Fibroblast of skin of scalp (primary cell): ENCODE results near the gene FAU. TPM values are rescaled to one million over a fixed set of nuclear protein-coding genes. Genes with fewer than 3 reads are reported as not detected.
"Not testable (repeated sequence)": the region's sequence is repeated elsewhere in the genome, so short reads cannot be mapped to it uniquely, and the experiment has no call there.

Experiments used
- DNase-seq: peaks from one replicate; pipeline ENCODE4 v3.0.0-alpha.2; 2013
- polyA plus RNA-seq, 2 experiments: library from polyadenylated mRNA; unstranded; fragments of 120-200 nt; gene quantifications; one replicate each; pipeline ENCODE4 v1.2.1, GENCODE V29; 2013; ENCODE audit not compliant: insufficient read length in 2 of 2

Gene FAU
- 689 TPM for polyA plus RNA-seq (2013, experiment 1 of 2; ENCODE audit: insufficient read length)
- polyA plus RNA-seq (2013, experiment 2 of 2; ENCODE audit: insufficient read length), result 640 TPM

- peak; percentile 95 for DNase-seq
Measured at GRCh38 chr11:65121865-65122696, at the start of gene FAU, which contains the start of gene MRPL49. FAU (minus strand) TSS chr11:65122134; CDS start chr11:65121813, 321 bp downstream. MRPL49 (plus strand) TSS chr11:65122321; CDS start chr11:65122347, 26 bp downstream.

GRCh38 chr11:65170058-65170534 lies 48.2 kb upstream of the FAU start, which contains the start of gene SPDYC:
SPDYC (plus strand) TSS chr11:65170233; CDS start chr11:65171358, 1,125 bp downstream.
- no peak for DNase-seq

DNA sequence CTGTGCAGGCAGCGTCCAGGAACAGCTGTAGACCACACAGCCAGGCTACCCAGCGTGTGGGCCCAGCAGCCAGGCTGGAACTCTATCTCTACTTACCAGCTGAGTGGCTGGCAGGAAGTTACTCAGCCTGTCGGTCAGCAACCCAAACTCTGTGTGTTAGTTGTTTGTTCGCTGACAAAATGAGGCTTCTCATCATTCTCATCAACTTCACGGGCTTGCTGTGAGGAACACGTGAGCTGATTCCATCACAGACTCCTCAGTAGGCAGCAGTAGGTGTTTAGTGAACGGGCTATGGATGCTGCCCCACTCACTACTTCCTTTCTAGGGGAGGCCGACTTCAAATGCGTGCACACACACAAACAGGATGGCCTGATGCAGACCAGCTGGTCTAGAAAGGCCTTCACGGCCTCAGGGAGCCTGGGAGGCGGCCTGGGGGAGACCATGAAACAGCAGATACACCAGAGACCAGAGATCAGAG lies 47.3 kb upstream of the FAU start:
- DNase-seq, result peak; percentile 38

DNA sequence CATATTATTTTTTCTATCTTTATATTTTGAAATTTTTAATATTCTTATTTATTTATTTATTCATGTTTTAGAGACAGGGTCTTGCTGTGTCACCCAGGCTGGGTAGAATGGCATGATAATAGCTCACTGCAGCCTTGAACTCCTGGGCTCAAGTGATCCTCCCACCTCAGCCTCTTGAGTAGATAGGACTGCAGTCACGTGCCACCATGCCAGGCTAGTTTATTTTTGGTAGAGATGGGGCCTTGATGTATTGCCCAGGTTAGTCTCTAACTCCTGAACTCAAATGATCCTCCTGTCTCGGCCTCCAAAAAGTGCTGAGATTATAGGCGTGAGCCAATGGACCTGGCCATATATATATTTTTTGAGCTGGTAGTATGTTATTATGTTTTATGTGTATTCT lies 45.7 kb upstream of the FAU start:
- DNase-seq, result no peak

DNA sequence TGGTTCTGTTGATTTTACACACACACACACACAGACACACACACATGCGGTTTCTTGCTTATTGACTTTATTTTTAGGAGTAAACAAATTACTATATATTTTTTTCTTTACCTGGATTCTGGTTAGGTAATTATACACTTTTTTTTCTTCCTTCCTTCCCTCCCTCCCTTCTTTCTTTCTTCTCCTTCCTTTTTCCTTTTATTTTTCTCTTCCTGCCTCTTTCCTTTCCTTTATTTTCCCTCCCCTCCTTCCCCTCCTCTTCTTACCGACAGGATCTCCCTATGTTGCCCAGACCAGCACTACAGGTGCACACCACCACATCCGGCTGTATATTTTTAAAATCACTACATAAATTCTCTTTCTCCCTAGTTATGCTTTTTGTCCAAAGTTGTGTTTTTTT lies 45.0 kb upstream of the FAU start:
- no peak for DNase-seq

DNA sequence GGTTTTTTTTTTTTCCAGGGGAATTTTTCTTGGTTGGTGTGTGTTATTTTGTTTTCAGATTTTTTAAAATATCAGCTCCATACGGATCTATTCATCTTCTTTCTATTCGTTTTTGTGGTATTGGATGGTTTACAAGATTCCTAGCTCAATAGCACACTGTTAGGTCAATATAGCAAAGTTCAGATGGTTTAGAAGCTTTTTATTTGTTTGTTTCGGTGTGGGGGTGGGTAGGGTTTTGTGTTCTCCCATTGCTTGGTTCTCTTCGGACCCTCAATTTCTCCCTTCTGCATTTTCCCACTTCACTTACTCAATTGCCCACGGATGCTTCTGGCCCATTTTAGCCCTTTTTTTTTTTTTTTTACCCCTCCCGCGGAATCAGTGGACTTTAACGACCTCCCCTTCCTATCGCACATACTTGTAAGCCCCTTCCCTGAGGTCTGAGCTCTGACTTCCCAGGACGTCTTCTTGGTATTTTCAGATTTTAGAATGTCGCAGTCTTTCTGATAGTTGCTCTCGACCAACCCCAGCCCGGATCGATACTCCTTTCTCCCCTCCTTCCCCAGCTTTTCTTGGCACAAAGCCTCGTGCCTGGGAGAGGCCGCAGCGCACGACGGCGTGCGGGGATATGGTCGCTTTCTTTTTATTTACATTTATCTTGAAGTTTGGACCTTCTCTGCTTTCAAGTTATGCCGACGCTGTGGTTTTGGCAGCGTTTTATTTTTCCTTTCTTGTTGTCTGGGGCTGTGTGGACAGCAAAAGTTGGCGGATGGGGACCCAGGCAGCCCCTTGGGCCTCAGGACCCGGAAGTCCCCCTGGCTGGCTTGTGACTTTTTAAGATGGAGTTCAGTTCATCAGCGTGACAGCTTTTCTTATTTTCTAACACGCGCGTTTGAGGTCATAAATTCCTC lies 43.7 kb upstream of the FAU start:
- no peak for DNase-seq

DNA sequence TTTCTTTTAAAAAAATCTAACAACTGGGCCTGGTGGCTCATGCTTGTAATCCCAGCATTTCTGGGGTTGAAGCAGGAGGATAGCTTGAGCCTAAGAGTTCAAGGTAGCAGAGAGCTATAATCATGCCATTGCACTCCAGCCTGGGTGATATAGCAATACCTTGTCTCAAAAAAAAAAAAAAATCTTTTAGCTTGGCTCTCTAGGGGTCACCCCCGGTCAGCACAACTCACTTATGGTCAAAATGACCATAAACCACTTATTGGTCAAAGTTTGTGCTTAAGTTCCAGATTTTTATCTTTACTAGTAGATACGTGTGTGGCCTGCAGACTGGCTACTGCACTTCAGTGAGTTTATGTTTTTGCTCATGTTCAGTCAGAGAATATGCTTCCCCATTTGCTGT lies 41.8 kb upstream of the FAU start:
- DNase-seq, result no peak

- DNase-seq, result no peak
Measured at GRCh38 chr11:65160643-65161042, 38.7 kb upstream of the FAU start.

GRCh38 chr11:65159012-65159411 lies 37.1 kb upstream of the FAU start:
- DNase-seq, result no peak

GRCh38 chr11:65157336-65157735 lies 35.4 kb upstream of the FAU start:
- no peak for DNase-seq

DNA sequence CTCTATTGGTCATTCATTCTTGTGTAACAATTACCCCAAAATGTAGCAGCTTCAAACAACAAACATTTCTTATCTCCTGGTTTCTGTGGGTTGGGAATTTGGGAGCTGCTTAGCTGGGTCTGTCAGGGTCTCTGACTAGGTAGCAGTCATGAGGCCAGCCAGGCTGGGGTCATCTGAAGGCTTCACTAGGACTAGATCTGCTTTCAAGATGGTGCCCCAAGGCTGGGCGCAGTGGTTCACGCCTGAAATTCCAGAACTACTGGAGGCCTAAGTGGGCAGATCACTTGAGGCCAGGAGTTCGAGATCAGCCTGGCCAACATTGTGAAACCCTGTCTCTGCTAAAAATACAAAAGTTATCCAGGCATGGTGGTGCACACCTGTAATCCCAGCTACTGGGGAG lies 35.0 kb upstream of the FAU start:
- DNase-seq, result no peak

DNA sequence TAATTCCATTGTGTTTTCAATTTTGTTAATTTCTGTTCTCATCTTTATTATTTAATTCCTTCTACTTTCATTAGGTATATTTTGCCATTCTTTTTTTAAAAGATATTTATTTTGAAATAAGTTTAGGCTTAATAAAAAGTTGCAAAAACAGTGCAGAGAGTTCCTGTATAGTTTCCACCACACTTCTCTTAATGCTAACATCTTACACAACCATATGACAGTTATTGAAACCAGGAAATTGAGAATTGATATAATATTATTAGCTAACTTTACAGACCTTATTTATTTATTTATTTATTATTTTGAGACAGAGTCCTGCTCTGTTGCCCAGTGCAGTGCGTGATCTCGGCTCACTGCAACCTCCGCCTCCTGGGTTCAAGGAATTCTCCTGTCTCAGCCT lies 34.3 kb upstream of the FAU start:
- no peak for DNase-seq

GRCh38 chr11:65152122-65152521 lies 30.2 kb upstream of the FAU start:
- no peak for DNase-seq

- DNase-seq, result no peak
Measured at GRCh38 chr11:65151331-65151899, 29.5 kb upstream of the FAU start.

DNA sequence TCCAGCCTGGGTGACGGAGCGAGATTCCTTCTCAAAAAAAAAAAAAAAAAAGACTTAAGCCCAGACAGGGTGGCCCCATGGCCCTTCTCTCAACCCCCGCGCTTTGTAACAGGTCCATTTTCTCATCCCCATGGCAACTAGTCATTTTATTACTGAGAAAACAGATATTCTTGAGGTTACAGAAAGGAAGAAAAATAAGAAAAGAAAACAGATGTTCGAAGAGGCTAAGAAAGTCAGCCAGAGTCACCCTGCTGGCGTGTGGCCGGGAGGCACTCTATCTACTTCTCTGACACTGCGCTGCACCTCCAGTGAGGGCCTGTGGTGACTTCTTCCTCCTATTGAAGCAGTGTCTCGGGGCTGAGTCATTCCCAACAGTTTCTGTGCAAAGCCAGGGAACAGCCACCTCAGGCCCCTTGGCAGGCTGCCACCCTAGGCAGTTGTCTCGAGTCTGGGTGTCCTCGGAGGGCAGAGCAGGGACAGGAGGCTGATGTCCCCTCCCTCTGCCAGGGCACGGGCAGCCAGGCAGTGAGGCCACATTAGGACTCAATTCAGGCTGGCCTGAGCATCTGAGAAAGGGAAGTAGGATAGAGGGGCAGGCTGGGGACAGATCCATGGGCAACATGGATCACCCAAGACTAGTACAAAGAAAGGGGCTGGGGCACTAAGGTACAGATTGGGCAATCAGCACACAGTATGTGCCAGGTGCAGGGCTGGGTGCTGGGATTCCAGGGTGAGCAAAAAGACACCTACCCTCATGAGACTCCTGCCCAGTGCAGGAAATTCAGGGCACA lies 28.8 kb upstream of the FAU start:
- DNase-seq, result peak; percentile 90

GRCh38 chr11:65150131-65150508 lies 28.2 kb upstream of the FAU start:
- DNase-seq, result not testable (repeated sequence)

DNA sequence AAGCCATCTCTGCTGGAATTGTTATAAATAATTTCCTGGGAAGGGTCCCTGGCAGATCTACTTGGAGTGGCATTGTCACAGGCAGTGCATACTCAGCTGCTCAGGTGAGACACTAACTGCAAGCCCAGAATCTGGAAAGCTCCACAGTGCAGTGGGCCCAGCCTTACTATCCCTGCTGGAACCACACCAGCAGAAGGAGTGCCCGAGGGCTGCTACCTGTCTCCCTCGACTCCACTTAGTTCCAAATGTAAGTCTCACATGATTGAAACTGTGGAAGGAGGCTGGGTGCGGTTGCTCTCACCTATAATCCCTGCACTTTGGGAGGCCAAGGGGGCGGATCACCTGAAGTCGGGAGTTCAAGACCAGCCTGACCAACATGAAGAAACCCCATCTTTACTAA lies 26.7 kb upstream of the FAU start:
- DNase-seq, result no peak

- no peak for DNase-seq
Measured at GRCh38 chr11:65147352-65148075, 25.6 kb upstream of the FAU start.

DNA sequence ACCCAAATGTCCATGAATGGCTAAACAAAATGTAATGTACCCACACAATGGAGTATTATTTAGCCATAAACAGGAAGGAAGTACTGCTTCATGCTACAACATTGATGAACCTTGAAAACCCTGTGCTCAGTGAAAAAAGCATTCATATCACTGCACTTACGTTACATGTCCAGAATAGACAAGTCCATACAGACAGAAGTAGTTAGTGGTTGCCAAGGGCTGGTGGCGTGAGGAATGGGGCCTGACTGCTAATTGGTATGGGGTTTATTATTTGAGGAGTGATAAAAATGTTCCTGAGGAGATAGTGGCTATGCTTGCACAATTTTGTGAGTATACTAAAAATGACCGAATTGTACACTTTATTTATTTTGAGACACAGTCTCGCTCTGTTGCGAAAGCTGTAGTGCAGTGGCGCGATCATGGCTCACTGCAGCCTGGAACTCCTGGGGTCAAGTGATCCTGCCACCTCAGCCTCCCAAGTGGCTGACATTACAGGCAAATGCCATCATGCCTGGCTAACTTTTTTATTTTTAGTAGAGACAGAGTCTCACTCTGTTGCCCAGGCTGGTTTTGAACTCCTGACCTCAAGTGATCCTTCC lies 20.1 kb upstream of the FAU start:
- no peak for DNase-seq

DNA sequence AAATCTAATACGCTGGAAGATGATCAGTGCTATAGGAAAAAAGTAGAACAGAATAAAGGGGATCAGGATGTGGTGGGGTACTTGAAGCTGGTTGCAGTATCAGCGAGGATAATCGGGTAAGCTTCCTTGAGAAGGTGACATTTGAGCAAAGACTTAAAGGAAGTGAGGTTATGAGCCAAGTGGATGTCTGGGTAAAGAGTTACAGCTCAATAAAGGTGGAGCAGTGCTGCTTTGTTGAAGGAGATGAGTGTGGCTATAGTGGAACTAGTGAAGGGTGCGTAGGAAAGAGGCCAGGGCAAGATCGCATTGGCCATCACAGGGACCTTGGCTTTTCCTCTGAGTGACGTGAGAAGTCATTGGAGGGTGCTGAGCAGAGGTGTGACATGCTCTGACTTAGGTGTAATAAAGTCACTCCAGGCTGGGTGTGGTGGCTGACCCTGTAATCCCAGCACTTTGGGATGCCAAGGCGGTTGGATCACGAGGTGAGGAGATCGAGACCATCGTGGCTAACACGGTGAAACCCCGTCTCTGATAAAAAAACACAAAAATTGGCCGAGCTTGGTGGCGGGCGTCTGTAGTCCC lies 14.7 kb upstream of the FAU start:
- no peak for DNase-seq
